ENCODE data around the gene APOL2.

The APOL2 gene

GRCh38 chr22:36239401-36240171 lies at the start of gene APOL2:
Gene APOL2, minus strand, starts transcription at chr22:36239527. Its CDS starts 6,365 bp downstream, at chr22:36233162.
- TF ChIP-seq, protein P1, sequence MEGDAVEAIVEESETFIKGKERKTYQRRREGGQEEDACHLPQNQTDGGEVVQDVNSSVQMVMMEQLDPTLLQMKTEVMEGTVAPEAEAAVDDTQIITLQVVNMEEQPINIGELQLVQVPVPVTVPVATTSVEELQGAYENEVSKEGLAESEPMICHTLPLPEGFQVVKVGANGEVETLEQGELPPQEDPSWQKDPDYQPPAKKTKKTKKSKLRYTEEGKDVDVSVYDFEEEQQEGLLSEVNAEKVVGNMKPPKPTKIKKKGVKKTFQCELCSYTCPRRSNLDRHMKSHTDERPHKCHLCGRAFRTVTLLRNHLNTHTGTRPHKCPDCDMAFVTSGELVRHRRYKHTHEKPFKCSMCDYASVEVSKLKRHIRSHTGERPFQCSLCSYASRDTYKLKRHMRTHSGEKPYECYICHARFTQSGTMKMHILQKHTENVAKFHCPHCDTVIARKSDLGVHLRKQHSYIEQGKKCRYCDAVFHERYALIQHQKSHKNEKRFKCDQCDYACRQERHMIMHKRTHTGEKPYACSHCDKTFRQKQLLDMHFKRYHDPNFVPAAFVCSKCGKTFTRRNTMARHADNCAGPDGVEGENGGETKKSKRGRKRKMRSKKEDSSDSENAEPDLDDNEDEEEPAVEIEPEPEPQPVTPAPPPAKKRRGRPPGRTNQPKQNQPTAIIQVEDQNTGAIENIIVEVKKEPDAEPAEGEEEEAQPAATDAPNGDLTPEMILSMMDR (conservative IDR thresholded peaks at IDR 0.05; ENCODE audit: control insufficient read depth, insufficient read depth, low read depth, low read length) = peak; percentile 71
- peak within 1 kb of the TSS; percentile 83 for H3K4me3 ChIP-seq (ENCODE audit: control insufficient read depth, low read depth, low read length)
- DNase-seq (ENCODE audit: low read depth) = peak; percentile 93

- DNase-seq (ENCODE audit: low read depth) = no peak
These were observed 49.5 kb upstream of the APOL2 start for GRCh38 chr22:36288571-36289405.

DNA sequence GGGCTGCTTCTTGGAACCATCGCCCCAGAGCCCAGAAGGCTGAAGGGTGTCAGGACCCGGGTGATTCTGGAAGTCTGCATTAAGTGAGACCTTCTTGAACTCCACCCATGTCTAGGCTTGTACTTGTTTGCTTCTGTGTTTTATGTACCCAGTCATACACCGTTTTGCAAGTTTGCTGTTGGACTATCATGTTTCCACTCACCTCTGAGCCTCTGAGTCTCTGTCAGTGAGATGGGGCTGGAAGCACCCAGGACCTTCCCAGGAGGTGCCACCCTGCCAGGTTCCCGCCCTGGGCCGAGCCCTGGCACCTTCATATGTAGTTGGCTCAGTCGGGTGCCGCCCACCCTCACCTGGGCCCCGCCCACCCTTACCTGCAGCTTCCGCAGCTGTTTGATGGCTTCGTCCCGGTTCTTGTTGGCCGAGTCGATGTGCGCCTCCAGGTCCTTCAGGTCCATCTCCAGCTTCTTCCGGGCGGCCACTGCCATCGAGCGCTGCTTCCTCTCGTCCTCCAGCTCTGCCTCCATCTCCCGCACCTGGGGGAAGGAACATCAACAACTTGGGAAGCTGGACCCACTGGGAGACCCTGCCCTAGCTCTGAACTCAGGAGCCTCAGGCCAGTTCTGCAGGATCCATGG lies 48.7 kb upstream of the APOL2 start:
- no peak overlapping the region for H3K4me3 ChIP-seq (ENCODE audit: control insufficient read depth, low read depth, low read length)
- DNase-seq (ENCODE audit: low read depth) = no peak
- TF ChIP-seq, protein P1 (conservative IDR thresholded peaks at IDR 0.05; ENCODE audit: control insufficient read depth, insufficient read depth, low read depth, low read length) = no peak

More at GRCh38 chr22:36288571-36289405, 49.5 kb upstream of the APOL2 start:
- no peak overlapping the region for H3K4me3 ChIP-seq (ENCODE audit: control insufficient read depth, low read depth, low read length)
- TF ChIP-seq, protein P1 (conservative IDR thresholded peaks at IDR 0.05; ENCODE audit: control insufficient read depth, insufficient read depth, low read depth, low read length) = no peak

- peak; percentile 81 for DNase-seq (ENCODE audit: low read depth)
- no peak overlapping the region for H3K4me3 ChIP-seq (ENCODE audit: control insufficient read depth, low read depth, low read length)
- TF ChIP-seq, protein P1 (conservative IDR thresholded peaks at IDR 0.05; ENCODE audit: control insufficient read depth, insufficient read depth, low read depth, low read length) = peak; percentile 91
These were observed 47.0 kb upstream of the APOL2 start for GRCh38 chr22:36286096-36286957.

GRCh38 chr22:36285545-36285944 lies 46.2 kb upstream of the APOL2 start:
- DNase-seq (ENCODE audit: low read depth) = no peak

More at GRCh38 chr22:36285545-36285944, 46.2 kb upstream of the APOL2 start:
- H3K4me3 ChIP-seq (ENCODE audit: control insufficient read depth, low read depth, low read length) = no peak overlapping the region
- TF ChIP-seq, protein P1 (conservative IDR thresholded peaks at IDR 0.05; ENCODE audit: control insufficient read depth, insufficient read depth, low read depth, low read length) = no peak

Measured in fibroblast of mammary gland (primary cell).